K562 (cell line): ENCODE measurements around the gene TMEM184A. TPM values are rescaled to one million over a fixed set of nuclear protein-coding genes. Genes with fewer than 3 reads are reported as not detected.
A peak's percentile ranks its signal among the peaks of the same experiment; 100 is the strongest.

Experiments used
- ATAC-seq: fragments of 200-7000 bp; cut with Tn5 transposase; 3 replicates; pipeline ENCODE4 v1.9.1; 2020; ENCODE audit warnings: moderate library complexity
- BruUV-seq: library from RNA; stranded (reverse); fragments of 400-500 nt; replicated peaks from 2 replicates; lab custom pipeline; 2021; lab: Mats Ljungman, UMichigan
- CTCF ChIA-PET: fragments of 300-600 bp; formaldehyde crosslinking; extraction: SDS; loops from one replicate; lab custom pipeline; 2021; ENCODE audit warnings: low intra/inter-chr PET ratio; lab: Yijun Ruan, JAX
- POLR2A ChIA-PET: fragments of 300-600, 350-650 bp; sonication (Branson Sonifier 250); formaldehyde crosslinking; extraction: SDS; loops from one replicate; lab custom pipeline; 2021; ENCODE audit warnings: antibody characterized with exemption, inconsistent platforms; lab: Yijun Ruan, JAX
- DNase-seq, 4 experiments: peaks; one replicate each; pipeline versions ENCODE4 v3.0.0 to v3.0.0-alpha.2; 2011 to 2018; ENCODE audit warnings: low spot score in 3 of 4, mixed read lengths in 3 of 4; ENCODE audit errors: extremely low read depth in 1 of 4
- FAIRE-seq: peaks from 2 replicates; lab custom pipeline; 2011; peaks lifted over from hg19 to GRCh38; lab: Jason Lieb, UNC
- H2AFZ ChIP-seq: 2 replicates; pipeline ENCODE4 v1.6.0; 2011; ENCODE audit warnings: low read depth, low read length, control low read depth, inconsistent platforms
- H3K27ac ChIP-seq: fragments of 200-600 bp; 3 replicates; pipeline ENCODE4 v1.8.0; 2011; ENCODE audit warnings: low read depth, mild to moderate bottlenecking, control low read depth, inconsistent platforms, low read length, moderate library complexity, mixed read lengths; ENCODE audit errors: extremely low read depth
- H3K27me3 ChIP-seq, 2 experiments: fragments of 300-600 bp in 1 of 2; 2 replicates in 1 of 2; 3 replicates in 1 of 2; pipeline versions ENCODE4 v1.6.0 to v1.8.0; 2011; ENCODE audit warnings: inconsistent platforms in 2 of 2, low read length in 2 of 2, mild to moderate bottlenecking in 1 of 2, mixed read lengths in 1 of 2, moderate library complexity in 1 of 2; ENCODE audit not compliant: control insufficient read depth in 2 of 2, insufficient read depth in 2 of 2
- H3K36me3 ChIP-seq: fragments of 300-600 bp; 3 replicates; pipeline ENCODE4 v1.8.0; 2011; ENCODE audit warnings: mild to moderate bottlenecking, low read length, inconsistent platforms; ENCODE audit not compliant: control insufficient read depth, insufficient read depth
- H3K4me1 ChIP-seq, 2 experiments: fragments of 200-600 bp in 1 of 2; replicated peaks in 1 of 2; 2 replicates in 1 of 2; 3 replicates in 1 of 2; pipeline versions ENCODE4 v1.5.1 to v1.8.0; 2011; ENCODE audit warnings: inconsistent platforms in 2 of 2, low read length in 2 of 2, mild to moderate bottlenecking in 1 of 2, mixed read lengths in 1 of 2, moderate library complexity in 1 of 2; ENCODE audit not compliant: control insufficient read depth in 2 of 2, insufficient read depth in 2 of 2
- H3K4me2 ChIP-seq: 2 replicates; pipeline ENCODE4 v1.6.1; 2011; ENCODE audit warnings: low read length, control low read depth, inconsistent platforms, mixed read lengths; ENCODE audit not compliant: insufficient read depth
- H3K4me3 ChIP-seq: fragments of 200-600 bp; sonication (generic), shearing (Covaris generic); 2 replicates; pipeline ENCODE4 v1.5.1; 2016; ENCODE audit warnings: control low read depth, inconsistent platforms
- H3K79me2 ChIP-seq: fragments of 200-600 bp; 3 replicates; pipeline ENCODE4 v1.8.0; 2011; ENCODE audit warnings: low read length, inconsistent platforms; ENCODE audit not compliant: control insufficient read depth, insufficient read depth
- H3K9ac ChIP-seq, 2 experiments: 2 replicates each; pipeline versions ENCODE4 v1.6.0 to v1.6.1; 2011; ENCODE audit warnings: low read depth in 2 of 2, low read length in 2 of 2, control low read depth in 1 of 2, inconsistent platforms in 1 of 2, mild to moderate bottlenecking in 1 of 2, mixed read lengths in 1 of 2; ENCODE audit not compliant: insufficient read depth in 1 of 2
- H3K9me1 ChIP-seq: one replicate; pipeline ENCODE4 v1.6.0; 2011; ENCODE audit warnings: inconsistent platforms, mild to moderate bottlenecking, low read length, moderate library complexity; ENCODE audit not compliant: control insufficient read depth, insufficient read depth
- H3K9me3 ChIP-seq: replicated peaks from 2 replicates; pipeline ENCODE4 v1.5.1; 2011; ENCODE audit warnings: low read depth, low read length, inconsistent platforms; ENCODE audit not compliant: control insufficient read depth, insufficient read depth
- H4K20me1 ChIP-seq: replicated peaks from 2 replicates; pipeline ENCODE4 v1.6.1; 2011; ENCODE audit warnings: low read length, inconsistent platforms, mixed read lengths; ENCODE audit not compliant: control insufficient read depth, insufficient read depth
- ZBTB33 ChIP-seq: sonication (generic); formaldehyde crosslinking; IDR thresholded peaks from 2 replicates; pipeline ENCODE4 v1.8.1; 2023; ENCODE audit warnings: mild to moderate bottlenecking, missing genetic modification reagents
- ZEB2 ChIP-seq: fragments of 450-650 bp; IDR thresholded peaks from 2 replicates; pipeline ENCODE4 v1.6.1; 2016
- ZNF76 ChIP-seq: fragments of 250-450 bp; sonication (Bioruptor Pico); IDR thresholded peaks from 2 replicates; pipeline ENCODE4 v1.4.0; 2020; ENCODE audit warnings: mild to moderate bottlenecking, moderate library complexity, borderline replicate concordance
- WGBS: fragments of 100-300 bp; shearing (Covaris generic); methylation state at CpG from one replicate; pipeline ENCODE4 v1.1.6; 2016; ENCODE audit warnings: low coverage, mixed read lengths; ENCODE audit not compliant: insufficient coverage; ENCODE audit errors: missing lambda C conversion rate; 5-methylcytosine and 5-hydroxymethylcytosine counted together
- in situ Hi-C: fragments of 300-500 bp; cut with MboI; formaldehyde crosslinking; loops from 4 replicates; pipeline ENCODE4 v1.15.0; 2018; ENCODE audit warnings: inconsistent platforms, mixed read lengths
- intact Hi-C: fragments of 100-400 bp; cut with micrococcal nuclease; formaldehyde crosslinking; loops from 2 replicates; pipeline ENCODE4 v1.14.2; 2022
- polyA plus RNA-seq, 8 experiments: library from polyadenylated mRNA; depleted of rRNA in 4 of 8; stranded (reverse) in 5 of 8; unstranded in 3 of 8; fragments of >200 nt; fragmentation: Nextera tagmentation in 2 of 8; fragmentation: Illumina TruSeq in 1 of 8; extraction: Ambion mirVana in 2 of 8; extraction: Trizol in 1 of 8; gene quantifications; 2 replicates each; pipeline versions ENCODE4 v1.2.1 to v1.2.3, GENCODE V29; 2011 to 2014; ENCODE audit warnings: inconsistent platforms in 1 of 8, missing spikeins in 1 of 8
- total RNA-seq, 7 experiments: library from RNA; depleted of rRNA in 6 of 7; stranded (reverse); fragments of >200 nt in 6 of 7; fragmentation: Illumina TruSeq in 2 of 7; extraction: Trizol in 2 of 7; gene quantifications; 2 replicates each; pipeline versions ENCODE4 v1.2.1 to v1.2.3, GENCODE V29; 2011 to 2021; ENCODE audit warnings: low replicate concordance in 1 of 7

TMEM184A gene
- total and polyA plus RNA-seq, 9 of the 15 experiments (the other 6 are each of a cell fraction or from before 2014, with no cell fraction given), result 0.10 to 0.18 (median 0.11) TPM; not detected in 6

GRCh38 chr7:1536455-1536742 lies 19.6 kb downstream of the TMEM184A start:
- H3K4me3 ChIP-seq, result no peak overlapping the region
- peaks cover 53% of the 10 kb centered on the region for H4K20me1 ChIP-seq
- ChIA-PET POLR2A (interaction anchor here (1.4 kb wide), 1 partner anchor 12 kb away, joined by 6 read pairs; no protein-coding TSS in a partner anchor), CTCF (interaction anchor here (1.7 kb wide), 1 partner anchor 33 kb away, joined by 4 read pairs; the partner anchor contains the start of gene INTS1)
- in situ Hi-C loops (no loop called here), intact Hi-C loops (no loop called here)
- DNase-seq (no peak), ATAC-seq (no peak), FAIRE-seq (no peak)
- peaks cover 43 to 87% of the 10 kb centered on the region in 2 experiments for H3K4me1 ChIP-seq
- peaks cover 68% of the 10 kb centered on the region for H3K79me2 ChIP-seq
- peak overlapping the region; percentile 24; the same call in 2 of the 3 replicates for H3K27ac ChIP-seq
- H3K9ac ChIP-seq, result 0 out of 4 replicates have a peak overlapping the region, but pooled peaks of 1 of the 2 experiments have one; percentile 4
- peaks cover 44% of the 10 kb centered on the region; the same call in 2 of the 3 replicates for H3K36me3 ChIP-seq
- no TSS peak for BruUV-seq
- no peak overlapping the region for H2AFZ ChIP-seq
- no peaks in the 10 kb centered on the region for H3K27me3 ChIP-seq
- H3K9me1 ChIP-seq, result peaks cover 14% of the 10 kb centered on the region
- H3K9me3 ChIP-seq, result no peaks in the 10 kb centered on the region
- H3K4me2 ChIP-seq, result no peak overlapping the region
- no peak for TF ChIP-seq ZNF76 (CRISPR knock-in tag)
- no peak for TF ChIP-seq ZEB2
- TF ChIP-seq ZBTB33, result peak; percentile 84
- 75% methylated on average over 6 of the region's 7 CpGs for WGBS
